ENCODE data around the gene CAVIN1.
A peak's percentile ranks its signal among the peaks of the same experiment; 100 is the strongest.
"Not testable (repeated sequence)": the region's sequence is repeated elsewhere in the genome, so short reads cannot be mapped to it uniquely, and the experiment has no call there.

Gene CAVIN1

GRCh38 chr17:42372142-42372541 is 50.9 kb downstream of the CAVIN1 start:
- DNase-seq: no peak

- not testable (repeated sequence) for DNase-seq
Measured at GRCh38 chr17:42368797-42369561, 54.1 kb downstream of the CAVIN1 start.

GRCh38 chr17:42368310-42368709 is 54.7 kb downstream of the CAVIN1 start:
- DNase-seq: not testable (repeated sequence)

GRCh38 chr17:42366176-42367023 is 56.7 kb downstream of the CAVIN1 start:
- DNase-seq: not testable (repeated sequence)

GRCh38 chr17:42365136-42365535 is 57.9 kb downstream of the CAVIN1 start:
- no peak for DNase-seq

GRCh38 chr17:42363767-42364585 is 59.1 kb downstream of the CAVIN1 start:
- DNase-seq: no peak

- DNase-seq: no peak
Measured at GRCh38 chr17:42363231-42363630, 59.8 kb downstream of the CAVIN1 start.

- DNase-seq: peak; percentile 57
Measured at GRCh38 chr17:42362245-42362961, 60.7 kb downstream of the CAVIN1 start.

GRCh38 chr17:42361781-42362186 is 61.3 kb downstream of the CAVIN1 start:
- DNase-seq: no peak

- not testable (repeated sequence) for DNase-seq
Measured at GRCh38 chr17:42360388-42360787, 62.7 kb downstream of the CAVIN1 start.

GRCh38 chr17:42359133-42359532 is 63.9 kb downstream of the CAVIN1 start:
- no peak for DNase-seq

- no peak for DNase-seq
Measured at GRCh38 chr17:42358434-42358833, 64.6 kb downstream of the CAVIN1 start.

GRCh38 chr17:42354956-42355843 is 67.9 kb downstream of the CAVIN1 start:
- no peak for DNase-seq
